ENCODE measurements around the gene NOS1.
A peak's percentile ranks its signal among the peaks of the same experiment; 100 is the strongest.
"Not testable (repeated sequence)": the region's sequence is repeated elsewhere in the genome, so short reads cannot be mapped to it uniquely, and the experiment has no call there.

The NOS1 gene

DNA sequence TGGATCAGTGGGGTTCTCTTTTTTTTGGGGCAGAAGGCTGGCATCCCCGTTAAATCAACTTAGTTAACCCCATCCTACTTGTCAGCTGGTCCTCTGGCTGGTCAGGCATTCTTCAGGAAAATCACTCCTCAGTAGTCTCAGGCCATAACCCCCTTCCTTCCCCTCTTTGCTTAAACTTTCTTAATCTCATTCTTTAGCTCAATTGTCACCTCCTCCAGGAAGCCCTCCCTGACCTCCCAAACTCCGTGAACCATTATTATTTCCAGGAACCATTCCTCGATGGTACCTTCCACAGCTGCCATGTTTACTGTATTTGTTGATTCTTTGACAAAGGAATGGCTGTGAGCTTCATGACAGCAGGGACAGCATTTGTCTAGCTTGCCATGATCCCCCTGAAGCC lies 98.7 kb downstream of the NOS1 start:
- DNase-seq (ENCODE audit: low spot score), result no peak

DNA sequence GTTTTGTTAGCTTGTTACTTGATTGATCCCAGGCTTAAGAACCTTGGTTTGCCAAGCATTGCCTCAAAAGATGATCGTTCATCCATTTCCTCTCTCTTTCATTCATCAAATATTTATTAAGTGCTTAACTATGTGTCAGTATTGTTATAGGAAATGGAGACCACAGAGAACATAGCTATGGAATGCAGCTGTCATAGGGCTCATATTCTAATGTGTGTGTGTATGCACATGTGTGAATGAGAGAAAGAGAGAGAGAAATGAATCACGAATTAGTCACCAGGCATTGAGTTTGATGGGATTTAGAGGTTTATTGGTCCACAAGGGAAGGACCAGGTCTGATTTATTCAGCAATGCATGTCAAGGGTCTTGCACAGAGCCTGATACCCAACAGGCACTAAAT lies 100.2 kb downstream of the NOS1 start:
- DNase-seq (ENCODE audit: low spot score), result no peak

- DNase-seq (ENCODE audit: low spot score), result no peak
Measured at GRCh38 chr12:117255386-117255785, 106.0 kb downstream of the NOS1 start.

DNA sequence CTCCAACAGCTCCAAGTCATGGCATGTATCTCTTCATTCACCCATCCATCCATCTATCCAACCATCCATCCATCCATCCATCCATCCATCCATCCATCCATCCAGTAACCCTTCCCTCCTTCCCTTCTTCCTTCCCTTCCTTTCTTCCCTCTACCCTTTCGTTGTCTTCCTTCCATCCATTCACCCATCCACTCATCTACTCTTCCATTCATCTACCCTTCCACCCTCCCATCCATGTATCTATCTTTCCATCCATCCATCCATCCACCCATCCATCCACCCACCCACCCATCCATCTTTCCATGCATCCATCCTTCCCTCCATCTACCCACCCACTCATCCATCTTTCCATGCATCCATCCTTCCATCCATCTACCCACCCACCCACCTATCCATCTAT lies 117.9 kb downstream of the NOS1 start:
- DNase-seq (ENCODE audit: low spot score), result no peak

DNA sequence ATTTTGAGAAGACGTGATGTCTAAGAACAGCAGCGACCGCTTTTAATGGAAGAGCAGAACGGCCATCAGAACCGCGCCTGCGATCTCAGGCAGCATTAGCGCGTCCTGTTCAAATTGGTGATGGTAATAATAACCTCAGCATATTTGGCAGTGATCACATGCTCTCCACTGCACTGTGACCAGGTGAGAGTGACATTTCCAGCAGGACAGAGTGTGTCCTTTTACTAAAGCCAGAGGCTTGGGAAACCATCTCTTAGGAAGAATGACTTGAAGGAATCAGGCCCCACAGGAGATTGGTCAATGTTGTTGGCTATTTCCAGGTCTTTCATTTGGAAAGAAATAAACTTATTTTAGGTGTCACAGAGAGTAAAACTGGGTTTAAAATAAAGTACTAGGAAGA lies 119.7 kb downstream of the NOS1 start:
- DNase-seq (ENCODE audit: low spot score), result no peak

DNA sequence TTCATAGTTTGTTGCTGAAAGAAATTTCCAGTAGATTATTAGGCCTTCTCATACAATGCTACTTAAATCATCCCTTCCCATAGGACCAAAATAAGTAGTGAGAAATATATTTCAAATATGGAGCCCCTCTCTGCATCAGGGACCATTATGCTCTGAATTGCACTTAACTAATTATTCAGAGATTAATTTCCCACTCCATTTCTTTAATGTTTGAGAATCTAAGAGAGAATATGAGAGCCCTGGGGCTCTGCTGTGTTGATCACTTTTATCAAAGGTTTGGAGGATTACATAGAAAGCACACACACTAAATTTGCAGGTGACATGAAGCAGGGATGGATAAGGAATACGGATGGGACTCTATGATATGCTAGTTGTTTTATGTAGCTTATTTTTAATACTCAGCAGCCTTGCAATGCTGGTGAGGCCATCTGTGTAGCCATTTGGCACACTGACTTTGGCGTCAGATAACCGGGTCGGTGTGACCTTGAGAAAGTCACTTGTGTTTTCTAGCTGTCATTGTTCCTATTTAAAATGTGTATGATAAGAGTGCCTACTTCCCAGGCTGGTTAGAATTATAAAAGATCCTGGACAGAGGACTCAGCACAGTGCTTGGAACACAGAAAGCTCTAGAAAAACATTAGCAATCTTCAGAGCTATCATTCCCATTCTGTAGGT lies 121.2 kb downstream of the NOS1 start:
- DNase-seq (ENCODE audit: low spot score), result no peak

DNA sequence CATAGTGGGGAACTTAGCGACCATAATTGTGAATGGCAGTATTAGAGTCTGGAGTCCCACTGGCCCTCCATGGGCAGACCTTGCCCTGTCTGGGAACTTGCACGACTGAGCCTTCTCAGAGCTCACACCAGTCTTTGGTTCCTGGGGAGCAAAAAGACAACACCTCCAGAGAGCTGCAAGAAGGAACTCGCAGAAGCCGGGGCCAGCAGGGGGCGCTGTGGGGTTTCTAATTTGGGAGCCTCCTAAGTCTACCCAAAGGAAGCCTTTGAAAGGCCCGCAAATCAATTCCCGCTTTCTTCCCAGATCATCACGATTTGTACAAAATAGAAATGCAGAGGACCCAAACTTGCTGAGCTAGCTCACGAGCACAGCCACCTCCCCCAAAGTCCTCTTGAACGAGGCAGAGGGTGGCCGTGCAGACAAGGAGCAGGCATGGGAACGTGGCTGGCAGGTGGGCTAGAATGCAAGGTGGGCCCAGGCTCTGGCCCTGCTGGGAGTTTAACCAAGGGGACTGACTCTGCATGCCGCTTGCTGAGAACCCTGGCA lies 124.9 kb downstream of the NOS1 start:
- DNase-seq (ENCODE audit: low spot score), result peak; percentile 36

DNA sequence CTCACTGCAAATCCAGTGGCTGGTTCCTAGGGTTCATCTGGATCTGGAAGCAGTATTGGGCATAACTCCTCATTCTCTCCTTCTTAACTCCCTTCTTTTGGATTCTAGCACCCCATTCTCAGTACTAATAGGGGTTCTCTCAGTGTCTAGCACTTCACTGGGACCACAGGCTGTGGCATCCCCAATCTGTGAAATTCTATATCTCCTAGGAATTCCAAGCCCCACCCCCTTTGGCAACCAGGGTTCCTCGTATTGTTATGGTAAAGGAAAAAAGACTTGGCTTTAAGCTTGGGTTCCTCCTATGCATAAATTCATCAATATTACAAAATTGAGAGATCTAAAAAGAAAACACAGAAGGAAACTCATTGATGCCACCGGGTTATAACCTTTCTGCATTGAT lies 126.2 kb downstream of the NOS1 start:
- no peak for DNase-seq (ENCODE audit: low spot score)

DNA sequence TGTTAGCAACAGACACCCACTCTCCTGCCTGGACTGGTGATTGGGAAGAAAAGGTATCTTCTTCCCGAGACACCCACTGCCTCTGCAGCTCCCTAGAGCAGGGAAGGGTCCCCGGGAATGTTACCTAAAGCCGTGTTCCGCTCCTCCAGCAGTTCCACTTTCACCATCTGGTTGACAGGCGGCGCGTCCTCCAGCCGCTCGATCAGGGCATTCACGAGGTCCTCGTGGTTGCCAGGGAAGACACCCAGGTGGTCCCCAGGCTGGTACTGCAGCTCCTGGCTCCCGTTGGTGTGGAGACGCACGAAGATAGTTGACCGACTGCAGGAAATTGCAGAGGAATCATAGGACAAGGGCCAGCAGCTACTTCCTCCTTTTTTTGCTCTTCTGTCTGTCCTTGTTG lies 127.0 kb downstream of the NOS1 start:
- DNase-seq (ENCODE audit: low spot score), result no peak

GRCh38 chr12:117231750-117232149 lies 129.7 kb downstream of the NOS1 start:
- no peak for DNase-seq (ENCODE audit: low spot score)

GRCh38 chr12:117228239-117228638 lies 133.2 kb downstream of the NOS1 start:
- no peak for DNase-seq (ENCODE audit: low spot score)

DNA sequence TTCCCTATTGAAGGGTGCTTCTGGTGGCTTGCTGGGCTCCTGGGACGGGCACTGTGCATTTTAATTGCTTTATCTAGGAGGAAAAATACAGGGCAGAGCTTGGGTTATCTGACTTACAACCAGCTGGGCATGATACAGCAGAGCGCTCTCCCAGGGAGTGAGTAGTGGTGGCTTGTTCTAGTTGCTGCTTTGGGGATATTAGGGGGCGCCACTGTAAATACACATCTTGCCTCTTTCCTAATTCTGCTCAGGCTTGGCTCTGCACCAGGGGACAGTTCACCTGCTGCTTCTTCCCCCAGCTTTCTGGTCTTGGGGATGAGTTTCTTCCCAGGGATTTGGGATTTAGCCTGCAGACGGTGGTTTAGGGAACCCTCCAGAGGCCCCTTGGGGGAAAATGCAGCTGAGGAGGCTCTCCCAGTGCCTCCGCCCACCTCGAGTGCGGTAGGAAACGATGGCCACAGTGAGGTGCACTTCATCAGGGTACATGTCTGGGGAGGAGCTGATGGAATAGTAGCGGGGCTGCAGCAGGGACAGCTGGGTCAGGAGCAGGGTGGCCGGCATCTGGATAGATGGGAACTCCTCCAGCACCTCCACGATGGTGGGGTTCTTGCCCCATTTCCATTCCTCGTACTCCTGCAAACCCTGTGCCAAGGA lies 134.3 kb downstream of the NOS1 start:
- no peak for DNase-seq (ENCODE audit: low spot score)

DNA sequence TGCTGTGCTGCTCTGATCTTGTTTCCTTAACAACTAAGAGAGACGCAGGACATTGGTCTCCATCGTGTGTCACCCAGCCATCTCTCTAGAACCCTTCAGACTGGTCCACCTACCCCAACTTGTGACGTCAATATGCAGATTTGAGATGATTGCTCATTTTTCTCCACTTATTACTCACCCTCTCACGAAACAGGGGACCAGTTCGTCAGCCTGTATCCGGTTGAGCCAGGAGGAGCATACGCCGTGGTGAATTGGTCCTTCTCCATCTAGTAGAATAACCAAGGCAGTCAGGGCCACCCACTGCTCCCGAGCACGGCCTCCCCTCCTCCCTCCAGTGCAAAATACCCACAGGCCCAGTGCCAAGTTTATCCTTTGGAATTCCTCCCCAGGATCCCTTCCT lies 134.9 kb downstream of the NOS1 start:
- DNase-seq (ENCODE audit: low spot score), result no peak

- no peak for DNase-seq (ENCODE audit: low spot score)
Measured at GRCh38 chr12:117225179-117225578, 136.2 kb downstream of the NOS1 start.

DNA sequence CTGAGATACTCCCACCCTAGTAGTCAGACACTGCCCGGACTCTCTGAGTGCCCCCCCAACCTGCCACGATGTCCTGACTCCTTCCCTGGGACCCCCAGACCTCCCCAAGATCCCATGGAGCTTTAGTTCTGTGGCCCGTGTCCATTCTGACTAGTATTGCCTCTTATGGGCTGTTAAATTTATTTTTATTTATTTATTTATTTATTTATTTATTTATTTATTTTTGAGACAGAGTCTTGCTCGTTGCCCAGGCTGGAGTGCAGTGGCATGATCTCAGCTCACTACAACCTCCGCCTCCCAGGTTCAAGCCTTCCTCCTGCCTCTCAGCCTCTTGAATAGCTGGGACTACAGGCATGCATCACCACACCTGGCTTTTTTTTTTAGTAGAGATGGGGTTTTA lies 140.5 kb downstream of the NOS1 start:
- not testable (repeated sequence) for DNase-seq (ENCODE audit: low spot score)

DNA sequence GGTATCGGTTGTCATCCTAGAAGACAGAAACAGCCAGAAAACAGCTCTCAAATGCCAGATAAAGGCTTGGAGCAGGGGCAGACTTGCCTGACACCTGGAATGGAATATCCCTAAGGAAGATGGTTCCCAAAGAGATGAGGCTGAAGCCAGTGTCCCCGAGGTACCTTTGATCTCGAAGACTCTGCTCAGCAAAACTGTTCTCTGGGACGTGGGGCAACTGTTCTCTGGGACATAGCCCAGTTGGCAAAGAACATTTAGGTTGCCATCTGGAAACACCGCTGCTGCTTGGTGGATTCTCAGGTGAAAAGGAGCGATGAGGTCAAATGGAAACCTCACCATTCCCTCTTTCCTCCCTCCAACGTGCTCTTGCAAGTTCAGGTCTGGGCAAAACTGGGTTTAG lies 143.3 kb downstream of the NOS1 start:
- no peak for DNase-seq (ENCODE audit: low spot score)

DNA sequence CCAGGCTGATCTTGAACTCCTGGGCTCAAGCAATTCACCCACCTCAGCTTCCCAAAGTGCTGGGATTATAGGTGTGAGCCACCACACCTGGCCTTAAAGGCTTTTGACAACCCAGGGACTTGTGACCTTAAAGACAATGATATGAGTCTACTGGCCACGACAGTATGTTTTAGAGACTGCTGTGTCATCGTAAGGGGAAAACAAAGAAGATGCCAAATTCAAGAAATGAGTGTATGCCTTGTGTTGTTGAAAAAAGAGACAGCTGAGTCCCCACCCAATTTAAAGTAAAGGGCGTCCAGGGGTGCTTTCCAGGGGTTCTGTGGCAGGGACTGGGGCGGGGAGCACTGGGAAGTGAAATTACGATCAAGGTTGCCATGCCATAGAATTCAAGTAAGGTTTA lies 144.7 kb downstream of the NOS1 start:
- DNase-seq (ENCODE audit: low spot score), result no peak

DNA sequence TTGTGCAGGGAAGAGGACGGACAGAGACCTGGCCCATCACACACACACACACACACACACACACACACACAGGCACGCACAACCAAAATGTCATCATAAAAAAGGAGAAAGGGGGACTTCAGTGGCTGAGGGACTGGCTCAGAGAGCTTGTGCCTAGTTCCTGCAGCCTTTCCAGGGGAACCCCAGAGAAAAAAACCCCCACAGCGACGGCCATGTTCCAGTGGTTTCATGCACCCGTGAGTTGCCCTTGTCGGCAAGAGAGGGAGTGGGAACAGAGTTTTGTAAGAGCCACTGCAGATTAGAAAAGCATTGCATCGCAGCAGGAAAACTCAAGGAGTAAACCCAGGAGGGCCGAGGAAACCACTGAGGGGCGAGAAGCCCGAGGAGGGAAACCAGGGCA lies 146.6 kb downstream of the NOS1 start:
- no peak for DNase-seq (ENCODE audit: low spot score)

DNA sequence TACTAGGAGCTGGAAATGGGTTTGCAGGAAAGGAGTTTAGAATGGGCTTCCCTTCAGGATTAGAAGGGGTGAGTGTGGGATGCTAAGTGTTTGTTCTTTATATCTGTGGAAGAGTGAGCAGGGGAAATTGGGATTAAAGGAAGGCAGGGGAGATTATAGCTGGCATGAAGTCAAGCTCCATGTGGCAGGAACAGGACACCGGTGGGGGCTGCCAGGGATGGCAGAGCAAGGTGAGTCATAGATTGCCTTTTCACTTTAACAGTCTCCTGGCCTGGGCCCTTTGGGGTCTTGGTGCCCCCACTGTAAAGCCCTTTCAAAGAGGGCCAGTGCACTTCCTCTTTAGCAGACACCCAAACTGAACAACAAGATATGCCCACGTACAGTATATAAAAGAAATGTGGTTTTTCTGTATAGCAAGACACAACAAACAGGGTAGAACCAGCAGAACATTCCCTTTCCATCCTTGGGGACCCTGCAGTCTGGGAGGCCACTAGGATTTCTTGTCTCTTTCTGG lies 148.1 kb downstream of the NOS1 start:
- no peak for DNase-seq (ENCODE audit: low spot score)

DNA sequence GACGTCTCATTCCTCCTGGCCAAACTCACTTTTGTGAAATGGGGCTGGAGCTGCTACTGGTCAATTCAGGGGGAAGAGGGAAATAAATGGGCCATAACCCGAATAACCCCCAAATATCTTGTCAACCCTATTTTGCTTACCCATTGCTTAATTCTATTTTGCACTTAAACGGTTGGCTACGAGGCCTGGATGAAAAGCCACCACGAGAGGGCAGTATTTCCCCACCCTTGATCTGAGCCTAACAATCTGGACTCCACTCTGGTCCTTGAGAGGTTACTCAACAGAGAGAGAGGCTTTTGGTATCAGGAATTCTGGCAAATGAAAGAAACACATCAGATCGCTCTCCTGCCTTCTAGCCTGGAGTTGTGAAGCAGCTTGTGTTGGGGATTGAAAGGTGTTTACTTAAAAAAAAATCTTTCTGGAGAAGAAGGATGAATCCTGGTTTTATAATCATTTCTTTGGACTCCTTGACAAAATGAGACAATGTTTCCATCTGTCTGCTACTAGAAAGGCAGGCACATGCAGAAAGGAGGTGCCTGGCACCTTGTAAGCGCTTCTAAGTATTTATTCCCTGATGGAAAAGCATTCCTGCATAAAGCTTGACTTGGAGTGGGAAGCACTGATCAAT lies 148.7 kb downstream of the NOS1 start:
- peak; percentile 80 for DNase-seq (ENCODE audit: low spot score)

DNA sequence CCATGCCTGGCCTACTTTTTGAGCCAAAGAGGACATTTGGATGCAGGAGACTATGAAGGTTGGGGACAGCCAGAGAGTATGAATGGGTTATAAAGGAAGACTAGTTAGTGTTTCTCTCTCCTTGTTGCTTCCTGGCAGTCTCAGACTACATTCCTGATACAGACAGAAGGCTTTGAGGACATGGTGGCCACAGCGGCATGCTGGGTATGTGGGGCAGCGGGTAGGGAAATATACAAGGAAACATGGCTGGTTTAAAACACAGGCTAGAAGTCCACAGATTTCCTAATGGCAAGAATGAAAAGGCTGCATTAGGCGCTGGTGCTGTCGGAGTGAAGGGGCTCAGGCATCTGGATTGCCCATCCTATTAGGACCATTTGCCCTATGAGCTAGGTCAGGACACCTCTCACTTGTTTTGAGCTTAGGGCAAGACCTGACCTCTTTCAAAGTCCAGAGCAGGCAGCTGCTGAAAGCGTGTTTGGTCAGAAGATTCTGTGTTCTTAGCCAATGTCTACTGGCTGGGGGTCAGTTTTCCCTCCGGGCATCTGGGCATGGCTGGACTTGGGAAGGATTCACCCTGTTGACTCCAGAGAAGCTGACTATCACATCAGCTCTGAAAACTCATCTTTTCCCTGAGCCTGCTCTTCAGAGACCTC lies 151.0 kb downstream of the NOS1 start:
- no peak for DNase-seq (ENCODE audit: low spot score)

GRCh38 chr12:117209626-117210025 lies 151.8 kb downstream of the NOS1 start:
- no peak for DNase-seq (ENCODE audit: low spot score)

Measured in hepatic stellate cell (primary cell).